Activated CD8-positive, alpha-beta memory T cell treated with anti-CD3 and anti-CD28 coated beads for 36 hours (primary cell): ENCODE measurements around the gene PIP5K1C. TPM values are rescaled to one million over a fixed set of nuclear protein-coding genes. Genes with fewer than 3 reads are reported as not detected.

ENCODE experiments used
- CTCF ChIA-PET: fragments of 350-600 bp; sonication (Branson Sonifier 250); formaldehyde crosslinking; loops from one replicate; lab custom pipeline; 2021; ENCODE audit warnings: antibody characterized with exemption; lab: Charles Lee
- POLR2A ChIA-PET: fragments of 350-600 bp; sonication (Branson Sonifier 250); formaldehyde crosslinking; loops from one replicate; lab custom pipeline; 2021; ENCODE audit warnings: antibody characterized with exemption; lab: Charles Lee
- total RNA-seq, 2 experiments: library from RNA; stranded (reverse); gene quantifications; one replicate each; pipeline ENCODE4 v1.2.3, GENCODE V29; 2021

Gene PIP5K1C
- total RNA-seq, 2 experiments from 2014 or later: 29.6 to 30.3 TPM

DNA sequence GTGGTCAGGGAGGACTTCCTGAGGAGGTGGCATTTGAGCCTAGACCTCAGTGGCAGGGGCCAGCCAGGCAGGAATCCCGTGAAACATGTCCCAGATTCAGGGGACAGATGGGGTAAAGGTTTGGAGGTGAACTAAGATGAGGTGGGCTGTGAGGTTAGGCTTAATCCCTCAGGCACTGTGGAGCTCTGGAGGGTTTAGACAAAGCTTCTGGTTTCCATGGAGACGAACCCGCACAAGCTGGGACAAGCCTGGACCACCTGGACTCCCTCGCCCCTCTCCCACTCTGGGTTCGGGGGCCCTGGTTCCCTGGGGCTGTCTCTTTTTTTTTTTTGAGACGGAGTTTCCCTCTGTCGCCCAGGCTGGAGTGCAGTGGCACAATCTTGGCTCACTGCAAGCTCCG lies 23.6 kb upstream of the PIP5K1C start:
- CTCF ChIA-PET: no interaction called here
- POLR2A ChIA-PET: no interaction called here

DNA sequence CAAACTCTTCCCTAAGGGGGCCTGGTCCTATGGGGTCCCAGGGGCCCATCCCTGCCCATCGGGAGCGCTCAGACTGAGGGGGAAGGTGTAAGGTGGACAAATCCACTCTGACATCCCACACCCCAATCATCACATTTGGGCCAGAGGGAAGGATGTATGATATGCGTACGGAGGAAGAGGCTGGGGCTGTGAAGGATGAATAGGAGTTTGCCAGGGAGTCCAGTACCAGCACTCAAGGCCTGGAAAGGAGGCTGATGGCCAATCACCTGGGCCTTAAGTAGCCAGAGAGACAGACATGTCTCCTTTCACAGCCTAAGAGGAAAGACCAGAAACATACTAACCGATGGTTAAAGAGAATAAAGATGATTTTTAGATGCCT lies 22.8 kb upstream of the PIP5K1C start:
- POLR2A ChIA-PET: no interaction called here
- CTCF ChIA-PET: no interaction called here

- ChIA-PET POLR2A (no interaction called here), CTCF (no interaction called here)
These were observed 22.3 kb upstream of the PIP5K1C start for GRCh38 chr19:3722443-3723109.

GRCh38 chr19:3721887-3722442 lies 21.7 kb upstream of the PIP5K1C start:
- ChIA-PET POLR2A (interaction anchor here (0.6 kb wide), 2 partner anchors 65 to 1571 kb away, joined by 4 to 6 read pairs; no protein-coding TSS in a partner anchor), CTCF (interaction anchor here (2.1 kb wide), 1 partner anchor 100 kb away, joined by 6 read pairs; no protein-coding TSS in a partner anchor)

DNA sequence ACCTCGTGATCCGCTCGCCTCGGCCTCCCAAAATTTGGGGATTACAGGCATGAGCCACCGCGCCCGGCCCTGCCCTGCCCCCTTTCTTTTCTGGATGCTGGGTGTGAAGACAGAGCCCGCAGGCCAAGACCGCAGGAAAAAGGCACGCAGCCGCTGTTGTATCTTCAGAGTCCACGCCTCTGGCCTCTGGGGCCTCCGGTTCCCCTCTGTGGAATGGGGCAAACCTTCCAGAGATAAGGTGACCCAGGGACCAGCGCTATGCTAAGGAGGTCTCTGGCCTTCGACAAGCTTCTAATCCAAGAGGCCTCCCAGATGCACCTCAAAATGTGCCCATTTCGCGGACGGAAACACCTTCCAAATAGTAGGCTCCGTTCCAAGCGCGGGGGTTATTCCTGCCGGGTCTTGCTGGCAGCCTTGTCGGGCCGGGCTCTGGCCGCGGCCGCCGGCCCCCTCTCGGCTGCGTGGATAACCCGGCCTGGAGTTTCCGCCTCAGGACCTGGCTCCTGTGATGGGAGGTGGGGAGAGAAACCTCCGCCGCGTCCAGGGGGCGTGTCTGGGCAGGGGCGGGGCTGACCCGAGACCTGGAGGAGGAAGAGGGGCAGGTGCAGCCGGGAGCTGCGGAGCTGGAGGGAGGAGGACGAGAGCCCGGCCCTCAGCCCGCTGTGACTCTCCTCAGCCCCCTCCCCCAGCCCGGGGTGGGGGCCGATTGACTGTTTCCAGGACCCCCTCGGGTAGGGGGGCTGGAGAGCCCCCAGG lies 21.0 kb upstream of the PIP5K1C start:
- CTCF ChIA-PET: interaction anchor here (0.7 to 2.1 kb wide), 4 partner anchors 101 to 260 kb away, joined by 3 to 6 read pairs (median 3); no protein-coding TSS in a partner anchor
- POLR2A ChIA-PET: interaction anchor here (0.6 kb wide), 3 partner anchors 66 to 1570 kb away, joined by 4 to 12 read pairs (median 6); no protein-coding TSS in a partner anchor

- ChIA-PET POLR2A (interaction anchor here (0.6 kb wide), 1 partner anchor 815 kb away, joined by 12 read pairs; no protein-coding TSS in a partner anchor), CTCF (interaction anchor here (0.6 to 2.3 kb wide), 11 partner anchors 10 to 259 kb away, joined by 3 to 9 read pairs (median 3); partner anchors contain the start of gene MRPL54)
These were observed 20.2 kb upstream of the PIP5K1C start for GRCh38 chr19:3720349-3720917.

DNA sequence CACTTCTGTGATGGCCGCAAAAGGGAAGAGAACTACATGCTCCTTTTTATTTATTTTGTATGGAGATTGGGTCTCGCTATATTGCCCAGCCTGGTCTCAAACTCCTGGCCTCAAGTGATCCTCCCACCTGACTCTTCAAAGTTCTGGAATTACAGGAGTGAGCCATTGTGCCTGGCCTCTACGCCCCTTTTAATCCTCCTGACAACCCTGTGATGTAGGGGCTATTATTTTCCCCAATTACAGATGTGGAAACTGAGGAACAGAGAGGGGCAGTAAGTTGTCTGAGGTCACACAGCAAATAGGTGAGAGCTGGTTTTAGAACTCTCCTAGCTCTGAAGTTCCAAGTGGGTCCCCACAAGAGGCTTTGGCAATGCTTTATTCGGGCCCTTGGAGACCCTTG lies 19.6 kb upstream of the PIP5K1C start:
- CTCF ChIA-PET: interaction anchor here (0.6 to 2.3 kb wide), 9 partner anchors 9 to 167 kb away, joined by 3 to 9 read pairs (median 4); partner anchors contain the start of gene MRPL54
- POLR2A ChIA-PET: no interaction called here

DNA sequence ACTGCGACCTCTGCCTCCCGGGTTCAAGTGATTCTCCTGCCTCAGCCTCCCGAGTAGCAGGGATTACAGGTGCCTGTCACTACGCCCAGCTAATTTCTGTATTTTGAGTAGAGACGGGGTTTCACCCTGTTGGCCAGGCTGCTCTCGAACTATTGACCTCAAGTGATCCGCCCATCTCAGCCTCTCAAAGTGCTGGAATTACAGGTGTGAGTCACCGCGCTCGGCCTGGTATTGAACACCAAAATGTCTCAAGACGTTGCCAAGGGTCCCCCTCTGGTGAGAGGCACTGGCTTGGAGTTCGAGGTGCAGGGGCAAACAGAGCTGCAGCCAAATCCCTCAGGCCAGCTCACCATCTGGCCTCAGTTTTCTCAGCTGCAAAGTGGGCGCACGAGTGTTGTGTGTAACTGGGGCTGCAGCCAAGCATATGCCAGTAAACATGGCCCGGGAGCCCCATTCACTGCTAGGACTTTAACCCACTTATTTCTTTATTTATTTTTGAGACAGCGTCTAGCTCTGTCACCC lies 15.9 kb upstream of the PIP5K1C start:
- ChIA-PET CTCF (interaction anchor here (0.7 kb wide), 1 partner anchor 209 kb away, joined by 3 read pairs; no protein-coding TSS in a partner anchor), POLR2A (no interaction called here)

GRCh38 chr19:3712663-3713611 lies 12.7 kb upstream of the PIP5K1C start:
- ChIA-PET CTCF (interaction anchor here (1.3 kb wide), 1 partner anchor 27 kb away, joined by 3 read pairs; no protein-coding TSS in a partner anchor), POLR2A (no interaction called here)

GRCh38 chr19:3710265-3710812 lies 10.1 kb upstream of the PIP5K1C start:
- ChIA-PET CTCF (interaction anchor here (2.6 kb wide), 1 partner anchor 9 kb away, joined by 9 read pairs; no protein-coding TSS in a partner anchor), POLR2A (interaction anchor here (0.6 to 0.7 kb wide), 2 partner anchors 290 to 760 kb away, joined by 5 read pairs; no protein-coding TSS in a partner anchor)

GRCh38 chr19:3708207-3708931 lies 8.1 kb upstream of the PIP5K1C start, which contains the start of gene TJP3:
TJP3 (plus strand) TSS chr19:3708384; CDS start chr19:3728433, 20,049 bp downstream.
- POLR2A ChIA-PET: no interaction called here

GRCh38 chr19:3707868-3708206 lies 7.6 kb upstream of the PIP5K1C start:
- CTCF ChIA-PET: interaction anchor here (0.9 kb wide), 1 partner anchor 122 kb away, joined by 3 read pairs; the partner anchor contains the start of gene GIPC3
- POLR2A ChIA-PET: no interaction called here

More at GRCh38 chr19:3708207-3708931, 8.1 kb upstream of the PIP5K1C start, which contains the start of gene TJP3:
- CTCF ChIA-PET: interaction anchor here (0.5 to 1.3 kb wide), 5 partner anchors 18 to 1155 kb away, joined by 3 to 4 read pairs (median 3); partner anchors contain the start of gene GIPC3

GRCh38 chr19:3701200-3701599 lies 932 bp upstream of the PIP5K1C start:
- ChIA-PET CTCF (interaction anchor here (0.6 to 2.9 kb wide), 3 partner anchors 30 to 147 kb away, joined by 4 to 24 read pairs (median 14); no protein-coding TSS in a partner anchor), POLR2A (no interaction called here)

GRCh38 chr19:3699741-3700241 lies 477 bp downstream of the PIP5K1C start:
- CTCF ChIA-PET: interaction anchor here (0.7 to 2.9 kb wide), 5 partner anchors 9 to 38 kb away, joined by 3 to 24 read pairs (median 6); no protein-coding TSS in a partner anchor

GRCh38 chr19:3698974-3699740 lies 1.1 kb downstream of the PIP5K1C start:
- CTCF ChIA-PET: interaction anchor here (0.7 to 2.9 kb wide), 4 partner anchors 11 to 37 kb away, joined by 3 to 24 read pairs (median 10); no protein-coding TSS in a partner anchor
- POLR2A ChIA-PET: interaction anchor here (0.7 kb wide), 1 partner anchor 25 kb away, joined by 3 read pairs; no protein-coding TSS in a partner anchor

More at GRCh38 chr19:3699741-3700241, 477 bp downstream of the PIP5K1C start:
- POLR2A ChIA-PET: interaction anchor here (0.7 to 1.0 kb wide), 2 partner anchors 12 to 26 kb away, joined by 3 read pairs; no protein-coding TSS in a partner anchor
